Neuronal stem cell (in vitro differentiated cells): ENCODE measurements around the gene UBAC2.
"Not testable (repeated sequence)": the region's sequence is repeated elsewhere in the genome, so short reads cannot be mapped to it uniquely, and the experiment has no call there.

Experiments used
- DNase-seq: peaks from one replicate; pipeline ENCODE4 v3.0.0-alpha.2; 2013; ENCODE audit warnings: low spot score
- H2AFZ ChIP-seq: one replicate; pipeline ENCODE4 v1.6.1; 2013; ENCODE audit warnings: mild to moderate bottlenecking, low read length, inconsistent platforms
- H2AK5ac ChIP-seq: 2 replicates; pipeline ENCODE4 v1.6.1; 2013; ENCODE audit warnings: low read depth, mild to moderate bottlenecking, inconsistent platforms, low read length, moderate library complexity, mixed read lengths
- H2BK120ac ChIP-seq: 2 replicates; pipeline ENCODE4 v1.6.1; 2013; ENCODE audit warnings: low read depth, mild to moderate bottlenecking, inconsistent platforms, low read length, moderate library complexity, mixed read lengths
- H2BK12ac ChIP-seq: one replicate; pipeline ENCODE4 v1.6.1; 2013; ENCODE audit warnings: low read length, inconsistent platforms
- H2BK15ac ChIP-seq: 2 replicates; pipeline ENCODE4 v1.6.1; 2013; ENCODE audit warnings: mild to moderate bottlenecking, low read length, inconsistent platforms, mixed read lengths
- H2BK5ac ChIP-seq: one replicate; pipeline ENCODE4 v1.6.1; 2013; ENCODE audit warnings: inconsistent platforms, mild to moderate bottlenecking, low read length, moderate library complexity
- H3K14ac ChIP-seq: one replicate; pipeline ENCODE4 v1.6.1; 2013; ENCODE audit warnings: low read length, inconsistent platforms
- H3K18ac ChIP-seq: 2 replicates; pipeline ENCODE4 v1.6.1; 2013; ENCODE audit warnings: low read length, inconsistent platforms
- H3K23ac ChIP-seq: 2 replicates; pipeline ENCODE4 v1.6.1; 2013; ENCODE audit warnings: low read depth, mild to moderate bottlenecking, mixed read lengths, low read length, inconsistent platforms; ENCODE audit not compliant: poor library complexity
- H3K27ac ChIP-seq: replicated peaks from 3 replicates; pipeline ENCODE4 v1.5.1; 2013; ENCODE audit warnings: low read length, inconsistent platforms
- H3K27me3 ChIP-seq, 3 experiments: 2 replicates each; pipeline ENCODE4 v1.6.1; 2013; ENCODE audit warnings: low read length in 3 of 3, mild to moderate bottlenecking in 2 of 3, inconsistent platforms in 1 of 3, low read depth in 1 of 3, mixed read lengths in 1 of 3, moderate library complexity in 1 of 3; ENCODE audit not compliant: control insufficient read depth in 3 of 3, insufficient read depth in 3 of 3
- H3K36me3 ChIP-seq, 2 donors: replicated peaks in 1 of 2; 2 replicates each; pipeline ENCODE4 v1.6.1; 2013; ENCODE audit warnings: low read length in 2 of 2; ENCODE audit not compliant: control insufficient read depth in 2 of 2, insufficient read depth in 2 of 2
- H3K4ac ChIP-seq: 2 replicates; pipeline ENCODE4 v1.6.1; 2013; ENCODE audit warnings: inconsistent platforms, mild to moderate bottlenecking, low read length, moderate library complexity
- H3K4me1 ChIP-seq, 2 donors: 1 replicate in 1 of 2; 2 replicates in 1 of 2; pipeline ENCODE4 v1.6.1; 2013; ENCODE audit warnings: low read length in 2 of 2, low read depth in 1 of 2; ENCODE audit not compliant: control insufficient read depth in 2 of 2, insufficient read depth in 1 of 2
- H3K4me2 ChIP-seq: one replicate; pipeline ENCODE4 v1.6.1; 2013; ENCODE audit warnings: mild to moderate bottlenecking, low read length, inconsistent platforms; ENCODE audit not compliant: insufficient read depth, poor library complexity, severe bottlenecking
- H3K4me3 ChIP-seq, 2 donors: 2 replicates each; pipeline ENCODE4 v1.5.1; 2013; ENCODE audit warnings: low read length in 2 of 2, mild to moderate bottlenecking in 2 of 2, inconsistent platforms in 1 of 2, moderate library complexity in 1 of 2
- H3K79me1 ChIP-seq: one replicate; pipeline ENCODE4 v1.6.1; 2013; ENCODE audit warnings: low read depth, mild to moderate bottlenecking, inconsistent platforms, low read length, moderate library complexity
- H3K9ac ChIP-seq: one replicate; pipeline ENCODE4 v1.6.1; 2013; ENCODE audit warnings: mild to moderate bottlenecking, low read depth, low read length, inconsistent platforms; ENCODE audit not compliant: poor library complexity
- H3K9me3 ChIP-seq, 2 donors: replicated peaks in 1 of 2; 2 replicates each; pipeline versions ENCODE3 to v1.6.1; 2013; ENCODE audit warnings: low read length in 2 of 2, mild to moderate bottlenecking in 2 of 2, inconsistent platforms in 1 of 2, low read depth in 1 of 2, mixed read lengths in 1 of 2, moderate library complexity in 1 of 2; ENCODE audit not compliant: control insufficient read depth in 2 of 2, insufficient read depth in 1 of 2
- H4K8ac ChIP-seq: one replicate; pipeline ENCODE4 v1.6.1; 2013; ENCODE audit warnings: low read depth, mild to moderate bottlenecking, inconsistent platforms, low read length, moderate library complexity
- H4K91ac ChIP-seq: one replicate; pipeline ENCODE4 v1.6.1; 2013; ENCODE audit warnings: low read length, low read depth, mild to moderate bottlenecking, inconsistent platforms; ENCODE audit not compliant: poor library complexity
- WGBS, 2 donors: extraction: QIAGEN DNeasy Blood & Tissue Kit; methylation state at CpG; one replicate each; pipeline ENCODE4 v1.1.7; 2013; ENCODE audit warnings: missing lambda C conversion rate in 2 of 2, mixed read lengths in 1 of 2; ENCODE audit not compliant: insufficient read length in 2 of 2, insufficient replicate concordance in 1 of 2; ENCODE audit errors: extremely low coverage in 2 of 2; 5-methylcytosine and 5-hydroxymethylcytosine counted together

The UBAC2 gene

DNA sequence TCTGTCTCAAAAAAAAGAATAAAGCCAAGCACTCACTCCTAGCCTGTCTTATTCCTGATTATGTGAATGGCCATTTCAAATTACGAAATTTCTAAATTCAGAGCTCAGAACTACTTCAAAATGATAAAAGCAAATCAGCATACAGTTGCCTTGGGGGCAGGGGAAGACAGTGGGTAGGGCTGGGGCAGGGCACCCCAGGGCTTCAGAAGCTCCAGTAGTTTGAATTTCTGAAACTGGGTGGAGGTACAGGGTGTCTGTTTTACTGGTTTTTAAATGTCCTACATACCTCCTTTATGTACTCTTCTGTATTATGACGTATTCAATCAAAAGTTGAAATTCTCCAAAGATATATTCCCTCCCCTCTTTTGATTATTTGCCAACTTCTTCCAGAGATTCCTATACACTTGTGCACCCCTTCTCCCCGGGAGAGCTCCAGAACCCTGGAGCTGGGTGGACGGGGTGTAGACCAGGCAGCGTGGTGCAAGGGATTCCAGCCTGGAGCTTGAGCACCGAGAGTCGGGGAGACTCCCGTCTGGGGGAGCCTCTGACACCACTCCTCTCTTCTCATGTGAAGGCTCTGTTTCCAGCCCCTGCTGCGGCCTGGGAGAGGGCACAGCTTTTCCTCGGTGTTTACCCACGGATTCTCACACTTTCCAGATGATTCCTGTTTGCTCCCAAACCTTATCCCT is 191.3 kb downstream of the UBAC2 start:
- DNase-seq = no peak
- Histone ChIP-seq H3K27me3 (no peaks in the 10 kb centered on the region), H3K4me1 (peaks cover 0 to 5% of the 10 kb centered on the region in 2 donors), H2BK12ac (no peak overlapping the region), H2BK5ac (no peak overlapping the region), H2AK5ac (no peak overlapping the region), H3K27ac (no peak overlapping the region), H3K36me3 (peaks cover 0 to 6% of the 10 kb centered on the region in 2 donors), H2BK120ac (no peak overlapping the region), H2AFZ (no peak overlapping the region), H4K8ac (no peak overlapping the region), H3K4me2 (no peak overlapping the region), H3K79me1 (no peaks in the 10 kb centered on the region), H3K4me3 (no peak overlapping the region), H4K91ac (no peak overlapping the region), H3K14ac (no peak overlapping the region), H3K23ac (no peak overlapping the region), H3K18ac (no peak overlapping the region), H2BK15ac (no peak overlapping the region), H3K9me3 (peaks cover 0 to 2% of the 10 kb centered on the region in 2 donors), H3K9ac (no peak overlapping the region), H3K4ac (no peak overlapping the region)
- WGBS, 2 donors = no CpG with 5 or more reads among the region's 11 CpGs

GRCh38 chr13:99392470-99393135 is 191.9 kb downstream of the UBAC2 start:
- Histone ChIP-seq H3K4me2 (no peak overlapping the region), H3K9me3 (peaks cover 0 to 2% of the 10 kb centered on the region in 2 donors), H3K79me1 (no peaks in the 10 kb centered on the region), H3K4me1 (peaks cover 0 to 3% of the 10 kb centered on the region in 2 donors), H2AFZ (no peak overlapping the region), H3K27me3 (no peaks in the 10 kb centered on the region), H2BK120ac (no peak overlapping the region), H2BK15ac (no peak overlapping the region), H4K8ac (no peak overlapping the region), H2AK5ac (no peak overlapping the region), H4K91ac (no peak overlapping the region), H2BK12ac (no peak overlapping the region), H3K9ac (no peak overlapping the region), H3K18ac (no peak overlapping the region), H3K4me3 (no peak overlapping the region), H3K27ac (no peak overlapping the region), H3K36me3 (no peaks in the 10 kb centered on the region), H3K23ac (no peak overlapping the region), H3K4ac (no peak overlapping the region), H2BK5ac (no peak overlapping the region), H3K14ac (no peak overlapping the region)
- no CpG with 5 or more reads among the region's 13 CpGs for WGBS, 2 donors
- no peak for DNase-seq

- not testable (repeated sequence) for H3K18ac ChIP-seq, H3K4me1 ChIP-seq, H3K4ac ChIP-seq, H2BK15ac ChIP-seq, H3K27ac ChIP-seq, H2BK12ac ChIP-seq, H2BK5ac ChIP-seq, H3K9me3 ChIP-seq, H3K23ac ChIP-seq, H3K4me2 ChIP-seq, H3K36me3 ChIP-seq, H3K9ac ChIP-seq, H4K91ac ChIP-seq, H3K4me3 ChIP-seq, H3K27me3 ChIP-seq, H3K79me1 ChIP-seq, H2AK5ac ChIP-seq, H2AFZ ChIP-seq, DNase-seq, H2BK120ac ChIP-seq, H3K14ac ChIP-seq, H4K8ac ChIP-seq
- no CpG with 5 or more reads among the region's 7 CpGs for WGBS, 2 donors
These were observed 192.7 kb downstream of the UBAC2 start for GRCh38 chr13:99393391-99393790.
